Stimulated activated CD4-positive, alpha-beta T cell treated with anti-CD3 and anti-CD28 coated beads, Interleukin-15, amount 100 ng/mL, for 48 hours (primary cell): ENCODE measurements around the gene DCHS1.

Experiments used
- DNase-seq, 2 donors: peaks; one replicate each; pipeline ENCODE4 v3.0.0-alpha.2; 2020; ENCODE audit warnings: low read depth in 2 of 2

DCHS1 gene

GRCh38 chr11:6673523-6674218, 18.1 kb upstream of the DCHS1 start:
- no peak for DNase-seq

GRCh38 chr11:6671991-6672390, 16.4 kb upstream of the DCHS1 start:
- no peak for DNase-seq

GRCh38 chr11:6670202-6670830, 14.7 kb upstream of the DCHS1 start:
- DNase-seq, result no peak

GRCh38 chr11:6667733-6668374, 12.2 kb upstream of the DCHS1 start:
- no peak for DNase-seq

- no peak for DNase-seq
These were observed 10.9 kb upstream of the DCHS1 start for GRCh38 chr11:6666302-6667183.

GRCh38 chr11:6664551-6664950, 8.9 kb upstream of the DCHS1 start:
- DNase-seq, result no peak

GRCh38 chr11:6663794-6664469, 8.3 kb upstream of the DCHS1 start:
- no peak for DNase-seq

- no peak for DNase-seq
These were observed 5.1 kb upstream of the DCHS1 start for GRCh38 chr11:6660712-6661111.

GRCh38 chr11:6658647-6659046, 3.0 kb upstream of the DCHS1 start:
- no peak for DNase-seq

GRCh38 chr11:6657346-6657745, 1.7 kb upstream of the DCHS1 start:
- DNase-seq, result no peak

GRCh38 chr11:6656936-6657335, 1.3 kb upstream of the DCHS1 start:
- no peak for DNase-seq

- DNase-seq, result no peak
These were observed 941 bp upstream of the DCHS1 start for GRCh38 chr11:6656584-6656915.

GRCh38 chr11:6655020-6655789, 404 bp downstream of the DCHS1 start:
- DNase-seq, result no peak

- DNase-seq, result no peak
These were observed 1.2 kb downstream of the DCHS1 start for GRCh38 chr11:6654281-6655019.

GRCh38 chr11:6653656-6654055, 2.0 kb downstream of the DCHS1 start:
- no peak for DNase-seq

- DNase-seq, result no peak
These were observed 2.5 kb downstream of the DCHS1 start for GRCh38 chr11:6653097-6653496.

GRCh38 chr11:6652182-6652581, 3.4 kb downstream of the DCHS1 start:
- no peak for DNase-seq

GRCh38 chr11:6650980-6651379, 4.6 kb downstream of the DCHS1 start:
- peak in 1 of 2 donors; percentile 19 for DNase-seq

GRCh38 chr11:6650104-6650503, 5.5 kb downstream of the DCHS1 start:
- no peak for DNase-seq

- DNase-seq, result no peak
These were observed 7.1 kb downstream of the DCHS1 start for GRCh38 chr11:6648501-6648900.
